ENCODE data around the gene RPL28. TPM values are rescaled to one million over a fixed set of nuclear protein-coding genes. Genes with fewer than 3 reads are reported as not detected.
"Not testable (repeated sequence)": the region's sequence is repeated elsewhere in the genome, so short reads cannot be mapped to it uniquely, and the experiment has no call there.

The RPL28 gene
- total RNA-seq, 2 experiments from 2014 or later: 3,995 to 4,178 TPM

- no peak for DNase-seq
- CTCF ChIA-PET: no interaction called here
- Mint-ChIP-seq H3K36me3 (ENCODE audit: low read depth) (peaks cover 52% of the 10 kb centered on the region), H3K9me3 (no peaks in the 10 kb centered on the region), H3K4me1 (ENCODE audit: low read depth) (peaks cover 11% of the 10 kb centered on the region), H3K27me3 (no peaks in the 10 kb centered on the region), H3K27ac (no peak overlapping the region), H3K4me3 (no peak overlapping the region)
- Histone ChIP-seq H3K36me3 (ENCODE audit: insufficient read depth, low read length) (peaks cover 37% of the 10 kb centered on the region), H3K27me3 (ENCODE audit: control insufficient read depth in 1 of 2, insufficient read depth in 2 of 2, low read length in 2 of 2) (no peaks in the 10 kb centered on the region), H3K4me3 (ENCODE audit: low read length) (no peak overlapping the region), H3K9me3 (ENCODE audit: control insufficient read depth in 1 of 2, insufficient read depth in 1 of 2, low read length in 2 of 2) (no peaks in the 10 kb centered on the region), H3K4me1 (ENCODE audit: insufficient read depth, low read length) (peaks cover 9% of the 10 kb centered on the region), H3K27ac (ENCODE audit: low read depth in 1 of 2, low read length in 2 of 2) (no peak overlapping the region)
- intact Hi-C loops (cut with DNase I, micrococcal nuclease): loop anchor here in 1 of 2 experiments (10.0 kb wide), 2 partner anchors 204 to 234 kb away; partner anchors contain the start of genes ZNF524 and ZNF865
- POLR2A ChIA-PET: interaction anchor here (0.8 to 2.7 kb wide), 4 partner anchors 11 to 205 kb away, joined by 3 to 10 read pairs (median 5); partner anchors contain the start of genes RPL28 and TMEM238
- ATAC-seq (ENCODE audit: poor library complexity): no peak
- TF ChIP-seq CTCF (IDR thresholded peaks at IDR 0.05): no peak
These were observed 14.8 kb downstream of the RPL28 start for GRCh38 chr19:55400281-55401087.

- DNase-seq; H3K9me3 ChIP-seq (ENCODE audit: control insufficient read depth in 1 of 2, insufficient read depth in 1 of 2, low read length in 2 of 2); ATAC-seq (ENCODE audit: poor library complexity); H3K27ac ChIP-seq (ENCODE audit: low read depth in 1 of 2, low read length in 2 of 2); H3K4me3 ChIP-seq (ENCODE audit: low read length); H3K27me3 ChIP-seq (ENCODE audit: control insufficient read depth in 1 of 2, insufficient read depth in 2 of 2, low read length in 2 of 2); CTCF ChIA-PET; H3K4me3 Mint-ChIP-seq; H3K9me3 Mint-ChIP-seq; H3K27ac Mint-ChIP-seq; H3K27me3 Mint-ChIP-seq: not testable (repeated sequence)
- POLR2A ChIA-PET: interaction anchor here (2.1 to 2.7 kb wide), 2 partner anchors 12 to 14 kb away, joined by 7 to 10 read pairs; partner anchors contain the start of gene RPL28
- Histone ChIP-seq H3K4me1 (ENCODE audit: insufficient read depth, low read length) (peaks cover 18% of the 10 kb centered on the region), H3K36me3 (ENCODE audit: insufficient read depth, low read length) (peaks cover 43% of the 10 kb centered on the region)
- intact Hi-C loops (cut with DNase I, micrococcal nuclease): loop anchor here in 1 of 2 experiments (10.0 kb wide), 2 partner anchors 203 to 233 kb away; partner anchors contain the start of genes ZNF524 and ZNF865
- Mint-ChIP-seq H3K36me3 (ENCODE audit: low read depth) (peaks cover 61% of the 10 kb centered on the region), H3K4me1 (ENCODE audit: low read depth) (peaks cover 20% of the 10 kb centered on the region)
These were observed 15.7 kb downstream of the RPL28 start for GRCh38 chr19:55401390-55401789.

- TF ChIP-seq CTCF (IDR thresholded peaks at IDR 0.05): no peak
- POLR2A ChIA-PET: interaction anchor here (0.7 to 0.9 kb wide), 2 partner anchors 15 to 18 kb away, joined by 3 to 4 read pairs; no protein-coding TSS in a partner anchor
- Mint-ChIP-seq H3K4me3 (no peak overlapping the region), H3K4me1 (ENCODE audit: low read depth) (peaks cover 27% of the 10 kb centered on the region), H3K27ac (no peak overlapping the region), H3K9me3 (no peaks in the 10 kb centered on the region), H3K36me3 (ENCODE audit: low read depth) (peaks cover 66% of the 10 kb centered on the region), H3K27me3 (no peaks in the 10 kb centered on the region)
- Histone ChIP-seq H3K9me3 (ENCODE audit: control insufficient read depth in 1 of 2, insufficient read depth in 1 of 2, low read length in 2 of 2) (no peaks in the 10 kb centered on the region), H3K4me3 (ENCODE audit: low read length) (no peak overlapping the region), H3K27ac (ENCODE audit: low read depth in 1 of 2, low read length in 2 of 2) (no peak overlapping the region), H3K27me3 (ENCODE audit: control insufficient read depth in 1 of 2, insufficient read depth in 2 of 2, low read length in 2 of 2) (no peaks in the 10 kb centered on the region), H3K36me3 (ENCODE audit: insufficient read depth, low read length) (peaks cover 43% of the 10 kb centered on the region), H3K4me1 (ENCODE audit: insufficient read depth, low read length) (peaks cover 25% of the 10 kb centered on the region)
- intact Hi-C loops (cut with DNase I, micrococcal nuclease): loop anchor here in 1 of 2 experiments (10.0 kb wide), 2 partner anchors 202 to 232 kb away; partner anchors contain the start of genes ZNF524 and ZNF865
- DNase-seq: no peak
- CTCF ChIA-PET: no interaction called here
- no peak for ATAC-seq (ENCODE audit: poor library complexity)
These were observed 16.8 kb downstream of the RPL28 start for GRCh38 chr19:55402509-55402908.
